Panc1 (cell line): ENCODE results near the gene ZNF274. TPM values are rescaled to one million over a fixed set of nuclear protein-coding genes. Genes with fewer than 3 reads are reported as not detected.

ENCODE experiments used
- ATAC-seq: fragments of 200-7000 bp; cut with Tn5 transposase; 2 replicates; pipeline ENCODE4 v1.9.1; 2020; ENCODE audit warnings: mild to moderate bottlenecking, moderate library complexity
- BruUV-seq: library from RNA; stranded (reverse); fragments of 400-500 nt; replicated peaks from 2 replicates; lab custom pipeline; 2021; lab: Mats Ljungman, UMichigan
- CTCF ChIA-PET: fragments of 300-600 bp; sonication (Branson Sonifier 250); formaldehyde crosslinking; loops from one replicate; lab custom pipeline; 2022; ENCODE audit warnings: antibody characterized with exemption; lab: Charles Lee
- POLR2A ChIA-PET: fragments of 300-600 bp; sonication (Branson Sonifier 250); formaldehyde crosslinking; loops from one replicate; lab custom pipeline; 2022; ENCODE audit warnings: antibody characterized with exemption; lab: Charles Lee
- DNase-seq: peaks from one replicate; pipeline ENCODE4 v3.0.0-alpha.2; 2010; ENCODE audit warnings: low read depth, low spot score
- H3K27ac ChIP-seq: 2 replicates; pipeline ENCODE4 v1.5.1; 2011; ENCODE audit warnings: mild to moderate bottlenecking, low read length, inconsistent platforms
- H3K27me3 ChIP-seq: fragments of 200-500 bp; sonication (Bioruptor generic); 2 replicates; pipeline ENCODE4 v1.6.0; 2014; ENCODE audit warnings: low read length, inconsistent platforms; ENCODE audit not compliant: control insufficient read depth, insufficient read depth
- H3K36me3 ChIP-seq: fragments of 200-500 bp; sonication (Bioruptor generic); 2 replicates; pipeline ENCODE4 v1.5.1; 2014; ENCODE audit warnings: inconsistent platforms, mild to moderate bottlenecking, low read length, moderate library complexity; ENCODE audit not compliant: control insufficient read depth, insufficient read depth
- H3K4me1 ChIP-seq: 2 replicates; pipeline ENCODE4 v1.5.1; 2011; ENCODE audit warnings: inconsistent platforms, mild to moderate bottlenecking, low read length, moderate library complexity; ENCODE audit not compliant: control insufficient read depth, insufficient read depth
- H3K4me3 ChIP-seq, 2 experiments: 2 replicates each; pipeline ENCODE4 v1.5.1; 2011 to 2012; ENCODE audit warnings: low read depth in 2 of 2, low read length in 2 of 2, mild to moderate bottlenecking in 2 of 2, inconsistent platforms in 1 of 2, moderate library complexity in 1 of 2
- H3K9me3 ChIP-seq: fragments of 200-500 bp; sonication (Bioruptor generic); 2 replicates; pipeline ENCODE4 v1.5.1; 2014; ENCODE audit warnings: low read depth, mild to moderate bottlenecking, inconsistent platforms, low read length, moderate library complexity; ENCODE audit not compliant: control insufficient read depth, insufficient read depth
- CTCF ChIP-seq: fragments of 450-650 bp; IDR thresholded peaks from 2 replicates; pipeline ENCODE4 v1.5.1; 2017; ENCODE audit warnings: mild to moderate bottlenecking
- POLR2AphosphoS5 ChIP-seq: IDR thresholded peaks from 2 replicates; pipeline ENCODE4 v1.6.1; 2012; ENCODE audit warnings: mild to moderate bottlenecking, low read depth, low read length, moderate library complexity
- REST ChIP-seq, 2 experiments: IDR thresholded peaks; 2 replicates each; pipeline ENCODE4 v1.6.1; 2011 to 2012; ENCODE audit warnings: low read depth in 2 of 2, control low read depth in 1 of 2, low read length in 1 of 2, mild to moderate bottlenecking in 1 of 2, moderate library complexity in 1 of 2; ENCODE audit not compliant: insufficient read depth in 1 of 2
- SIN3A ChIP-seq: IDR thresholded peaks from 2 replicates; pipeline ENCODE4 v1.6.1; 2012; ENCODE audit warnings: low read depth, mild to moderate bottlenecking, low read length, moderate library complexity, borderline replicate concordance; ENCODE audit not compliant: insufficient read depth
- TCF7L2 ChIP-seq: IDR thresholded peaks from 2 replicates; pipeline ENCODE4 v1.6.1; 2011; ENCODE audit warnings: mild to moderate bottlenecking, low read depth, low read length, inconsistent platforms
- in situ Hi-C: cut with HindIII; loops from 2 replicates; pipeline ENCODE4 v1.10.0; 2016; ENCODE audit warnings: low sequenced_read_pairs, low pct_unique_long_range_greater_than_20kb
- intact Hi-C: fragments of 100-400 bp; cut with micrococcal nuclease; formaldehyde crosslinking; loops from one replicate; pipeline ENCODE4 v1.10.0; 2022; ENCODE audit not compliant: unreplicated experiment
- total RNA-seq: library from RNA; stranded (reverse); gene quantifications from one replicate; pipeline ENCODE4 v1.2.1, GENCODE V29; 2021; ENCODE audit not compliant: unreplicated experiment

Gene ZNF274
- total RNA-seq, 1 experiment from 2014 or later, result 13.7 TPM

GRCh38 chr19:58261600-58261967, 78.7 kb downstream of the ZNF274 start:
- ATAC-seq (no peak), DNase-seq (no peak)
- H3K36me3 ChIP-seq, result no peaks in the 10 kb centered on the region
- H3K27ac ChIP-seq, result no peak overlapping the region
- no peak overlapping the region for H3K4me3 ChIP-seq
- H3K4me1 ChIP-seq, result no peaks in the 10 kb centered on the region
- H3K9me3 ChIP-seq, result peaks cover 73% of the 10 kb centered on the region
- in situ Hi-C loops (no loop called here), intact Hi-C loops (no loop called here)
- ChIA-PET CTCF (no interaction called here), POLR2A (no interaction called here)
- BruUV-seq, result no TSS peak
- no peak for TF ChIP-seq POLR2AphosphoS5
- no peak for TF ChIP-seq REST (IDR thresholded peaks at IDR 0.05; ENCODE audit: insufficient read depth in 1 of 2, low read depth in 2 of 2, low read length in 1 of 2)
- TF ChIP-seq SIN3A, result no peak
- TF ChIP-seq TCF7L2, result no peak
- no peak for TF ChIP-seq CTCF
- H3K27me3 ChIP-seq, result no peaks in the 10 kb centered on the region

GRCh38 chr19:58261968-58262921, 79.4 kb downstream of the ZNF274 start:
- H3K27ac ChIP-seq, result no peak overlapping the region
- no peak for DNase-seq
- intact Hi-C loops, result no loop called here
- no peaks in the 10 kb centered on the region for H3K27me3 ChIP-seq
- H3K36me3 ChIP-seq, result no peaks in the 10 kb centered on the region
- TF ChIP-seq REST (IDR thresholded peaks at IDR 0.05; ENCODE audit: insufficient read depth in 1 of 2, low read depth in 2 of 2, low read length in 1 of 2) (no peak), POLR2AphosphoS5 (peak; percentile 43; the same call in 1 of the 2 replicates)
- H3K4me3 ChIP-seq, result no peak overlapping the region
- H3K9me3 ChIP-seq, result peaks cover 75% of the 10 kb centered on the region
- H3K4me1 ChIP-seq, result no peaks in the 10 kb centered on the region
- ChIA-PET CTCF (no interaction called here), POLR2A (interaction anchor here (0.6 kb wide), 1 partner anchor 457 kb away, joined by 5 read pairs; no protein-coding TSS in a partner anchor)
- ATAC-seq, result no peak
- no TSS peak for BruUV-seq
- in situ Hi-C loops, result no loop called here
